Activated naive CD8-positive, alpha-beta T cell treated with anti-CD3 and anti-CD28 coated beads for 36 hours (primary cell): ENCODE results near the gene SMOC2. TPM values are rescaled to one million over a fixed set of nuclear protein-coding genes. Genes with fewer than 3 reads are reported as not detected.

Experiments used
- DNase-seq: peaks from one replicate; pipeline ENCODE4 v3.0.0; 2021
- H3K27ac Mint-ChIP-seq: one replicate; pipeline ENCODE4 v1.8.0; 2022; ENCODE audit warnings: mild to moderate bottlenecking, moderate library complexity, mixed read lengths
- H3K27me3 Mint-ChIP-seq: one replicate; pipeline ENCODE4 v1.8.0; 2022; ENCODE audit warnings: mild to moderate bottlenecking, mixed read lengths
- H3K36me3 Mint-ChIP-seq: one replicate; pipeline ENCODE4 v1.8.0; 2021; ENCODE audit warnings: mild to moderate bottlenecking, mixed read lengths
- H3K4me1 Mint-ChIP-seq: one replicate; pipeline ENCODE4 v1.8.0; 2021; ENCODE audit warnings: mixed read lengths
- H3K4me3 Mint-ChIP-seq: one replicate; pipeline ENCODE4 v1.8.0; 2022; ENCODE audit warnings: mild to moderate bottlenecking, moderate library complexity, mixed read lengths
- H3K9me3 Mint-ChIP-seq: one replicate; pipeline ENCODE4 v1.8.0; 2022; ENCODE audit warnings: mixed read lengths
- total RNA-seq, 2 experiments: library from RNA; stranded (reverse); gene quantifications; one replicate each; pipeline ENCODE4 v1.2.3, GENCODE V29; 2021

Gene SMOC2
- total RNA-seq, 2 experiments from 2014 or later = not detected

DNA sequence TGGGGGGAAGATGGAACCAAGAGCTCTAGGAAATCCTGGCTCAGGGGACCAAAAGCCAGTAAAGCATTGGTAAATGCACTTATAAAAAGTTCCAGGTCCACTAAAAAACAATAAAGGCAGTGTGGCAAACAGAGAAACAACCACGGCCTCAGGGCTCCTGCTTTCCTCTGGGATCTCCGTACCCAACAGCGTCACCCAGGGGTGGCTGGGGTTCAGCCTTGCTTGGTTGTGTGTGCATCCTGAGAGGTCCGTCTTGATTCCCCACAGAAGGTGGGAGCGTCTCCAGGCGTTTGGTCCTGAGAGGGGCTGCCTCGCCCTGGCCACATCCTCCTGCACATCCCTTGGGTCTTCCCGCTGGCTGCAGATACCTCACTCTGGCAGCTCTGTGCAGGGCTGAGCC, 60.6 kb downstream of the SMOC2 start:
- no peak overlapping the region for H3K27ac Mint-ChIP-seq
- no peak for DNase-seq
- H3K27me3 Mint-ChIP-seq = no peaks in the 10 kb centered on the region
- no peaks in the 10 kb centered on the region for H3K9me3 Mint-ChIP-seq
- no peaks in the 10 kb centered on the region for H3K36me3 Mint-ChIP-seq
- H3K4me1 Mint-ChIP-seq = no peaks in the 10 kb centered on the region
- H3K4me3 Mint-ChIP-seq = no peak overlapping the region

DNA sequence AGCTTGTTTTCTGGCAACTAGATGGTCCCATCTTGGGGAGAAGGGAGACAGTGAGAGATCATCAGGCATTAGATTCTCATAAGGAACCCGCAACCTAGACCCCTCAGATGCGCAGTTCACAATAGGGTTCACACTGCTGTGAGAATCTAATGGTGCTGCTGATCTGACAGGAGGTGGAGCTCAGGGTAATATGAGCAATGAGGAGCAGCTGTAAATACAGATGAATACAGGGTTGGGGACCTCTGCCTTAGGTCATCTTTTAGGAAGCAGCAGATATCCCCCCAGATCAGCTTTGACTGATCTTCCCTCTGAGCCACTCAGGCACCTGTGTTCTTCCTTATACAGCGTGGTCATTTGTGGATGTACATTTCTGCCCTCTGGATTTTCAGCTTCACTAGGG, 63.4 kb downstream of the SMOC2 start:
- Mint-ChIP-seq H3K27ac (no peak overlapping the region), H3K4me1 (no peaks in the 10 kb centered on the region), H3K27me3 (no peaks in the 10 kb centered on the region), H3K9me3 (no peaks in the 10 kb centered on the region), H3K36me3 (no peaks in the 10 kb centered on the region), H3K4me3 (no peak overlapping the region)
- no peak for DNase-seq

DNA sequence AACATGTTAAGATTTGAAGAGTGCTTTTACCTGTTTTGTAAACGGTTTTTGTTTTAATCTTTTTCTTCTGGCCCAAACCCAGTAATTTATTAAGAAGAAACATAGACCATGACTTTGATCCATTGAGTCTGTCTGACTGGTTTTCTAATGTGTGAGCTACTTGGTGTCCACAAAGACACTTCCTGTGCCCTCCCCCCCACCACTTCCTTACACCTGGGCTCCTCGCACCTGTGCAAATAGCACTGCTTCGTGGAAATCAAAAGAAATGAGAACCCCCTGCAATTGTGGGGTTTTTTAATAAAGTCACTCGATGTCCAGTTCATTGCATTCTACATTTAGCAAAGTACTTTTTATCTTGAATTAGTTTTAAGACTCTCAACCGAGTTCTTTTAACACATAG, 65.5 kb downstream of the SMOC2 start:
- DNase-seq = no peak
- no peaks in the 10 kb centered on the region for H3K4me1 Mint-ChIP-seq
- H3K27ac Mint-ChIP-seq = no peak overlapping the region
- no peaks in the 10 kb centered on the region for H3K36me3 Mint-ChIP-seq
- no peaks in the 10 kb centered on the region for H3K9me3 Mint-ChIP-seq
- H3K4me3 Mint-ChIP-seq = no peak overlapping the region
- H3K27me3 Mint-ChIP-seq = no peaks in the 10 kb centered on the region

DNA sequence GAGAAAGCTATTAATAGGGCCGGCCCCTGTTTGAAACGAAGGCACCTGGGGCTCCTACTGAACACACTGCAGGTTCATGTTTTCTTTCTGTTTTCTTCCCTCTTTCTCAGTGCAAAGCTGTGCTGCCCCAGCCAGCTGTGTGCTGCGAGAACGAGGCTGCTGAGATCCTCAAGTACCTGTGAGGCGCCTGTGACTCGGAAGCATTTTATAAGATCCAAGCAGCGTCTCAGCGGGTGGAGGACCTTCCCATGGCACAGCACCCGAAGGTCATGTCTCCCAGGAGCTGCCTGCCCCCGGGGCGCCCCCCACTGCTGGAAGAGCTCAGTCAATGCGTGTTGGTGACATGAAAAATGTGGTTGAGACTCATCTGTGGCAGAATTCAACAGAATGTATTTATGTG, 66.3 kb downstream of the SMOC2 start:
- no peaks in the 10 kb centered on the region for H3K9me3 Mint-ChIP-seq
- H3K4me3 Mint-ChIP-seq = no peak overlapping the region
- H3K36me3 Mint-ChIP-seq = no peaks in the 10 kb centered on the region
- no peaks in the 10 kb centered on the region for H3K27me3 Mint-ChIP-seq
- no peaks in the 10 kb centered on the region for H3K4me1 Mint-ChIP-seq
- no peak for DNase-seq
- H3K27ac Mint-ChIP-seq = no peak overlapping the region

DNA sequence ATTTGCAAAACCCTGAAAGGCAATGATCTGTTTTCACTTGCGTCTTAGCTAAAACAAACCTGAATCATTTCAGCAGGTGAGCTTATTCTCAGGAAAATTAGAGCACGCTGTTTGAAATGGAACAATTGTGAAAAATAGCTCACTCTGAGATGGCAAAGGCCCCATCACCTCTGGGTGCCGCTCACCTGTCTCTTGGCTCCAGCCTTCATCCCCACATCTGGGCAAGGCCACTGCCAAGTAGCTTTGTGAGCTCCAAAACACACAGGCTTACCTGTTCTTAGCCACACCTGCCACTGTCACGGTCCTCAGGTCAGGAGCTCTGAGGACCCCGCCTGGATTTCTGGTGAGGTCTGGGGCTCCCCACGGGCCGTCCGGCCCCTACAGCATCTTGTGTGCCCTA, 66.7 kb downstream of the SMOC2 start:
- no peak overlapping the region for H3K27ac Mint-ChIP-seq
- no peaks in the 10 kb centered on the region for H3K36me3 Mint-ChIP-seq
- no peaks in the 10 kb centered on the region for H3K4me1 Mint-ChIP-seq
- no peaks in the 10 kb centered on the region for H3K9me3 Mint-ChIP-seq
- H3K27me3 Mint-ChIP-seq = no peaks in the 10 kb centered on the region
- no peak for DNase-seq
- no peak overlapping the region for H3K4me3 Mint-ChIP-seq

DNA sequence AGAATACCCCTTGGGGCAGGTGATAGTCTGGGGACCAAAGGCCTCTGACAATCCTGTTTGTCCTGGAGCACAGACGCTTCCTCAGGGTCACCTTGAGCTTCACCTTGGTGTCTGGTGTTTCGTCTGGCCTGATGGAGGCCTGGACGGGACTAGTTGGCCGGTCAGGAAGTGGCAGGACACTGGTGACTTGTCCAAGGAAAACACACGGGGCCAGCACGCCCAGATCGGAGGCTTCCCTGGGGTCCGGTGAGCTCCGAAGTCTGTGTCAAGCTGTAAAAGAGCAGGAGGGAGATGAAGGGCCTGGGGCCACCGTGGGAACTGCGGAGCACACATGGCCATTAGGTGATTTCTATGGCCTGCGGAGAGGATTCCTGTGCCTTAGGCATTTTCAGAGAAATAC, 67.9 kb downstream of the SMOC2 start:
- Mint-ChIP-seq H3K36me3 (no peaks in the 10 kb centered on the region), H3K4me3 (no peak overlapping the region), H3K4me1 (no peaks in the 10 kb centered on the region), H3K27me3 (no peaks in the 10 kb centered on the region), H3K9me3 (no peaks in the 10 kb centered on the region), H3K27ac (no peak overlapping the region)
- no peak for DNase-seq

DNA sequence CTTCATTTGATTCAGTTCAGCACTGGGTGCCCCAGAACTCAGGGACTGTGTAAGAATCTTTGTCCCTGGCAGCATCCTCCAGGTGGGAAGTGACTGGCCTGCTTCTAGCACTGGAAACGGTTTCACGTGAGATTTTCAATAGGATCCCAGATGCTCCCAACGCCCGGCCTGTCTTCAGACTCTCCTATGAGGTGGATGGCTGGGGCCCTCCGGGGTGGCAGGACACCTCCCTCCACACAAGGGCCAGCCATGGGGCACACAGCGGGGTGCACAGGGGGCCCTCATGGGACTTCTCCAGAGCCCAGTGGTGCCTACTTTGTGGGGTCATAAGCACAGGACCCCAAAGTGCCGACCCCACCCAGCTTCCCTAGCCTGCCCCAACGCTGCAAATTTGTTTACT, 72.8 kb downstream of the SMOC2 start:
- no peak for DNase-seq
- Mint-ChIP-seq H3K27me3 (no peaks in the 10 kb centered on the region), H3K4me3 (no peak overlapping the region), H3K36me3 (no peaks in the 10 kb centered on the region), H3K9me3 (no peaks in the 10 kb centered on the region), H3K4me1 (no peaks in the 10 kb centered on the region), H3K27ac (no peak overlapping the region)

DNA sequence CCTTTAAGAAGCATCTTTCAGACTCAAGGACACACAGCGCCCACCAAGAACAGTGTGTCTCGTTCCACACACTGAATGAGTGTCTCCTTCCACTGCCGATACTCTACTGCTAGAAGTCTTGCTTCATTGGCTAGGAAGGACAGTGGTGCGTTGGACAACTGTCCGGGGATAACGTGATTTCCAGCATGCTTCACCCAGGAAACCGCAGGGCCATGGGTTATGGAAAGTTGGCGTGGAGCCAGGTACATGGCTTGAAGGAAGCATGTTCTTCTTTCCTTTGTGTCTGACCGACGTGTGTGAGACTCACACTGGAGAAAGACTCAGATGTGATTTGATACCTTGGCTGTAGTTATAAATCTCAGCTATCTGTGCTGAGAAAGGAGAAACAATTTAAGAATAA, 73.2 kb downstream of the SMOC2 start:
- no peaks in the 10 kb centered on the region for H3K9me3 Mint-ChIP-seq
- H3K4me3 Mint-ChIP-seq = no peak overlapping the region
- H3K27ac Mint-ChIP-seq = no peak overlapping the region
- no peaks in the 10 kb centered on the region for H3K27me3 Mint-ChIP-seq
- no peak for DNase-seq
- no peaks in the 10 kb centered on the region for H3K36me3 Mint-ChIP-seq
- no peaks in the 10 kb centered on the region for H3K4me1 Mint-ChIP-seq

DNA sequence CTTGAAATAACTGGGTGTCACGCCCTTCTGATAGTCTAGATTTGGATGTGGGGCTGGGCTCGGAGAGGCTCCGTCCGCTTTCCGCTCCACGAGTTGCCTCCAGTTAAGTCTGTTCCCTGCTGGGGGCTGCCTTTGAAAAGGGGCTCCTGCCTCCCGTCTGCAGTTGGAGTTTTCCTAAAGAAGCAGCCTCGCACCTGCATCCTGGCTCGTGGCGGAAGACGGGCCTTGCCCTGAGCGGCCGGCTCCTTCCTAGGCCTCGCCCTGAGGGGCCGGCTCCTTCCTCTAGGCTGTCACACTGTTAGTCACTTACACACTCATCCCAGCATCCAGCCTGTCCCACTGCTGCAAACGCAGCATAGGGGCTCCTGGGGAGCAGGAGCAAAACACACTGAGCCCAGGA, 74.4 kb downstream of the SMOC2 start:
- no peaks in the 10 kb centered on the region for H3K27me3 Mint-ChIP-seq
- no peak overlapping the region for H3K27ac Mint-ChIP-seq
- no peaks in the 10 kb centered on the region for H3K9me3 Mint-ChIP-seq
- H3K4me3 Mint-ChIP-seq = no peak overlapping the region
- H3K4me1 Mint-ChIP-seq = no peaks in the 10 kb centered on the region
- DNase-seq = no peak
- H3K36me3 Mint-ChIP-seq = no peaks in the 10 kb centered on the region

DNA sequence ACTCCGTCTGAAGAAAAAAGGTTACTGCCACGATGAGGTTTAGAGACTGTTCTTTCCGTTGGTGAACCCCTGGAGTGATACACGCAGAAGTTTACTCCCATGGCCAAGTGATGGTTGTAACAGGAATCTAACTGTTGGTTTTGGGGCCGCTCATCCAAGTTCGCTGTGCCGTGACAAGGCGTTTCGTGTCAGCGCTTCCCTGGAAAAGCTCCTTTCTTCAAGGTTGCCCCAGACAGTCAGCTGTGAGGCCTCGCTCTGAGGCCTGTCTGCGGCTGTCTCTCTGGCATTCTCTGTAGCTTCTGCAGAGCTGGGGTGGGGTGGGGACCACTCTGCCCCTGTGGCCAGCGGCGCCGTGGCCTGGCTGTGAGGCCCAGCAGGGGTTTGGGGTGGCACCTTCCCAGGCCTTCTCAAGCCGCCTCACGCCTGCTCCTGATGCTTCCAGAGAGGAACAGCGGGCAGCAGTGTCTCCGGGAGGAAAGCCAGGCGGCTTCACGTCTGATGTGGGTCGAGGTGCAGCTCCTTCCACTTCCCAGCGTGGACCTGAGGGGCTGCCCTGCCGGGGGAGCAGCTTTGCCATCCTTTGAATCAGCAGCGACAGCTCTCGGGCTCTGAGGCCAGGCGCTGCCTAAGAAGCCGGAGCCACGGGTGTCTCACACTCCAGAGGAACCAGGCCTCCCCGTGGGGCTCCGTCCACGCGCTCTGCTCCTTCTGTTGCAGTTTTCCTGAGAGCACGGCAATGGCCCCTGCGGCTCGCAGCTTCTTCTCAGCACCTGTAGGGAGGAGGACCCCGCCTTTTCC, 76.2 kb downstream of the SMOC2 start:
- Mint-ChIP-seq H3K36me3 (no peaks in the 10 kb centered on the region), H3K27ac (no peak overlapping the region), H3K27me3 (no peaks in the 10 kb centered on the region), H3K4me3 (no peak overlapping the region), H3K4me1 (no peaks in the 10 kb centered on the region), H3K9me3 (no peaks in the 10 kb centered on the region)
- no peak for DNase-seq

DNA sequence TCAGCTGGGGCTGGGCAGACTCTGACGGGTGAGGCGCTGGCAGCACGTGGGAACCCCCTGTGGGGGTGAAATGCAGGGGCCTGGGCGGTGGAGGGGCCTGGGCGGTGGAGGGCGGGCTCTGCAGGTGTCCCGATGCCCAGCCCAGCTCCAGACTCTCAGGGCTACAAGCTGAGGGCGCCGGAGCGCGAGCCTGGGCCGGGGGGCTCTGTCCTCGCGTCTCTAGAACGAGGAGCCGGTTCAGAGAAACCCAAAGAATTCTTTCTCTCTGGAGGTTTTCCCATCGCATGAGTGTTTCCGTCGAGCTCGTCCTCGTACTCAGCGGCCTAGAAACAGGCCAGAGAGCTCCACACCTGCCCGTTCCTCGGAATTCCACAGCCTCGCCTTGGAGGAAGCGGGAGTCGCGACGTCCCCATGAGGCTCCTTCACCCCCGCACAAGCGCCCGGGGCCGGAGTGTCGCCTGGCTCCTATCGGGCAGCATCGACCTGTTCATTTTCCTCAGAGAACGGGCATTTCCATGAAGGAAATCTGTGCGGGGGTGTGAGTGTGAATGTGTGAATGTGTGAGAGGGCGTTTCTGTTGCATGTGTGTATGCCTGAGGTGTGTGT, 76.9 kb downstream of the SMOC2 start:
- no peak overlapping the region for H3K27ac Mint-ChIP-seq
- H3K4me3 Mint-ChIP-seq = no peak overlapping the region
- H3K4me1 Mint-ChIP-seq = no peaks in the 10 kb centered on the region
- H3K36me3 Mint-ChIP-seq = no peaks in the 10 kb centered on the region
- DNase-seq = no peak
- no peaks in the 10 kb centered on the region for H3K27me3 Mint-ChIP-seq
- H3K9me3 Mint-ChIP-seq = no peaks in the 10 kb centered on the region

DNA sequence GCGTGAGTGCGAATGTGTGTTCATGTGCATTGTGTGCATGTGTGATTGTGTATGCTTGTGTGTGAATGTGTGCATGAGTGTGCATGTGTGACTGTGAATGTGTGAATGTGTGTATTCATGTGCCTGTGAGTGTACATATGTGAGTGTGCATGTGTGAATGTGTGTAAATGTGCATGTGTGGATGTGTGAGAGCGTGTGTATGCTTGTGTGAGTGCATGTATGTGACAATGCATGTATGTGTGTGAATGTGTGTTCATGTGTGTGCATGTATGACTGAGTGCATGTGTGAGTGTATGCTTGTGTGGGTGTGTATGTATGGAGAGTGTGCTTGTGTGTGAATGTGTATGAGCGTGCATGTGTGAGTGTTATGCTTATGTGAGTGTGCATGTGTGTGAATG, 77.4 kb downstream of the SMOC2 start:
- H3K9me3 Mint-ChIP-seq = no peaks in the 10 kb centered on the region
- H3K4me1 Mint-ChIP-seq = no peaks in the 10 kb centered on the region
- no peaks in the 10 kb centered on the region for H3K27me3 Mint-ChIP-seq
- no peak overlapping the region for H3K4me3 Mint-ChIP-seq
- no peak overlapping the region for H3K27ac Mint-ChIP-seq
- no peak for DNase-seq
- H3K36me3 Mint-ChIP-seq = no peaks in the 10 kb centered on the region

DNA sequence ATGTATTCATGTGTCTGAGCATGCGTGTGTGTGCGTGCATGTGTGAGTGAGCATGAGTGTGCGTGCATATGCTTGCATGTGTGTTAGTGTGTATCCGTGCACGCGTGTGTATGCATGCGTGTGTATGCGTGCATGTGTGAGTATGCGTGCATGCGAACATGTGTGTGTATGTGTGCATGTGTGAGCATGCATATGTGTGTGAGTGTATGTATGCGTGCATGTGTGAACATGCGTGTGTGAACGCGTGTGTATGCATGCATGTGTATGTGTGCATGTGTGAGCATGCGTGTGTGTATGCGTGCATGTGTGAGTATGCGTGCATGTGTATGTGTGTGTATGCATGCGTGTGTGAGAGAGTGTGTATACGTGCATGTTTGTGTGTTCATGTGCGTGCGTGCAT, 77.9 kb downstream of the SMOC2 start:
- Mint-ChIP-seq H3K27me3 (no peaks in the 10 kb centered on the region), H3K27ac (no peak overlapping the region), H3K4me1 (no peaks in the 10 kb centered on the region), H3K4me3 (no peak overlapping the region), H3K36me3 (no peaks in the 10 kb centered on the region), H3K9me3 (no peaks in the 10 kb centered on the region)
- no peak for DNase-seq

DNA sequence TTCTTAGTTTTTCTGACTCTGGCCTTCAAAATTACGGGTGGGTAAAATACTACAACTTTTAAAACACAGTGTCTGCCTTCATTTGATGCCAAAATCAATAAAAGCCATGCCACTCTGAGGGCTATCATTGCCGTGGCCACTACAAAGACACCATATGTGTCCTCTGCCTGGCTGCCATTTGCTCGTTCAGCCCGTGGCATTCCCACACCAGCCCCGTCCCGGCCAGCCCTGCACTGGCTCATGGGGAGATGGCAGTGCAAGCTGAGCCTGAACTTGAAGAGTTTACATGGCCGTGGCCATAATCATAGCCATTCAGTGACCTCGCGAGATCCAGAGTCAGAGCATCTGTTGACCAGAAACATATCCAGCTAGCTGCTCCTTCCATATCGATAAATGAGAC, 79.2 kb downstream of the SMOC2 start:
- Mint-ChIP-seq H3K36me3 (no peaks in the 10 kb centered on the region), H3K9me3 (no peaks in the 10 kb centered on the region), H3K27ac (no peak overlapping the region), H3K4me3 (no peak overlapping the region), H3K4me1 (no peaks in the 10 kb centered on the region), H3K27me3 (no peaks in the 10 kb centered on the region)
- DNase-seq = no peak

DNA sequence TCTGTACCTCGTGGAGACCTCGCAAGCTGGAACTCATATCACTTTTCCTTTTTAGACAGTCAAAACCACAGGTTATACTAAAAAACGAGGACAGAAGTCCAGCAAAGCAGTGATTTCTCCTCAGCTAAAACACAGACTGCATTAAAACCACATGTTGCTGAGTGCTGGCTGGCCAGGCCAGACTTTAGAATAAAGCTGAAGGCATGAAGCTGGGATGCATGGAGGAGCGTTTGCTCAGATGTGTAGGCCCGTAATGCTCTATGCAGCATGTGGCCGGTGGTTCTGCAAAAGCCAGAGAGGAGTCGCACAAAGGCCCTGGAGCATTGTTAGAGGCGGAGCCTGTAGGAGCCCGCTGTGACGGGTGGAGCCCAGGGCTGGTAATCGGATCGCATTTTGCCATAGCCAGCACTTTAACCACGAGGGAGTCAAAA, 83.6 kb downstream of the SMOC2 start:
- no peak overlapping the region for H3K4me3 Mint-ChIP-seq
- no peaks in the 10 kb centered on the region for H3K27me3 Mint-ChIP-seq
- H3K36me3 Mint-ChIP-seq = no peaks in the 10 kb centered on the region
- H3K4me1 Mint-ChIP-seq = no peaks in the 10 kb centered on the region
- H3K9me3 Mint-ChIP-seq = no peaks in the 10 kb centered on the region
- DNase-seq = no peak
- H3K27ac Mint-ChIP-seq = no peak overlapping the region

DNA sequence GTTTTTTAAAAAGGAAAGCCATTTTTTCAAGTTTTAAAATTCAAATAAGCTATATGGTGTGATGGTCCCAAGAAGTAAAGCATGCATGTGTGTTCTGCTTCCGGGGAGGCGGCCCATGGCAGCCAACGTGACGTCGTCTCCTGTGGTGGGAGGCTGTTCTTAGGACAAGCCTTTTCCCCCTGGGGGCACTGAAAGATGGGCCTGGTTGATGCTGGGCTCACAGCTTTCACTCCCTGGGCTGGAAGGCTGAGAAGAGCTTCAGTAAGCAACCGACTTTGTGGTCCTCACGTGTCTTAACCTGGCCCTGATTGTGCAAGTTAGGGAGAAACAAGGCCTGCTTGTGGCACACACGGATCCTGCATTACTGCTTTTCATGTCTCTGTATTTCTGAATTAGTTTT, 84.1 kb downstream of the SMOC2 start:
- no peaks in the 10 kb centered on the region for H3K4me1 Mint-ChIP-seq
- no peaks in the 10 kb centered on the region for H3K27me3 Mint-ChIP-seq
- no peak overlapping the region for H3K27ac Mint-ChIP-seq
- no peaks in the 10 kb centered on the region for H3K36me3 Mint-ChIP-seq
- H3K9me3 Mint-ChIP-seq = no peaks in the 10 kb centered on the region
- no peak for DNase-seq
- no peak overlapping the region for H3K4me3 Mint-ChIP-seq
